Colon (tissue), 2 donors: Measurements from ENCODE around the gene PSMG3.
"Not testable (repeated sequence)": the region's sequence is repeated elsewhere in the genome, so short reads cannot be mapped to it uniquely, and the experiment has no call there.

ENCODE experiments used
- FAIRE-seq: peaks from 2 replicates; lab custom pipeline; 2012; peaks lifted over from hg19 to GRCh38; lab: Jason Lieb, UNC
- donor health status: control.
- donor health status: control.

Gene PSMG3

GRCh38 chr7:1596181-1597043 is 26.6 kb upstream of the PSMG3 start:
- FAIRE-seq = no peak

GRCh38 chr7:1595636-1596035 is 25.8 kb upstream of the PSMG3 start:
- no peak for FAIRE-seq

- no peak for FAIRE-seq
These were observed 25.2 kb upstream of the PSMG3 start for GRCh38 chr7:1595027-1595426.

GRCh38 chr7:1593904-1594421 is 24.1 kb upstream of the PSMG3 start:
- FAIRE-seq = no peak

- no peak for FAIRE-seq
These were observed 23.4 kb upstream of the PSMG3 start for GRCh38 chr7:1593091-1593866.

GRCh38 chr7:1592299-1592871 is 22.6 kb upstream of the PSMG3 start:
- no peak for FAIRE-seq

GRCh38 chr7:1591876-1592275 is 22.0 kb upstream of the PSMG3 start:
- no peak for FAIRE-seq

- no peak for FAIRE-seq
These were observed 21.6 kb upstream of the PSMG3 start for GRCh38 chr7:1591396-1591795.

GRCh38 chr7:1590887-1591286 is 21.1 kb upstream of the PSMG3 start:
- no peak for FAIRE-seq

- FAIRE-seq = no peak
These were observed 20.6 kb upstream of the PSMG3 start for GRCh38 chr7:1590476-1590875.

GRCh38 chr7:1588978-1589377 is 19.1 kb upstream of the PSMG3 start:
- FAIRE-seq = no peak

- FAIRE-seq = no peak
These were observed 17.9 kb upstream of the PSMG3 start for GRCh38 chr7:1587738-1588137.

GRCh38 chr7:1586827-1587705 is 17.2 kb upstream of the PSMG3 start:
- no peak for FAIRE-seq

GRCh38 chr7:1586126-1586826 is 16.4 kb upstream of the PSMG3 start:
- no peak for FAIRE-seq

GRCh38 chr7:1585142-1585981 is 15.5 kb upstream of the PSMG3 start:
- no peak for FAIRE-seq

GRCh38 chr7:1584700-1585099 is 14.9 kb upstream of the PSMG3 start:
- no peak for FAIRE-seq

- not testable (repeated sequence) for FAIRE-seq
These were observed 13.6 kb upstream of the PSMG3 start for GRCh38 chr7:1583241-1583930.

- FAIRE-seq = no peak
These were observed 10.7 kb upstream of the PSMG3 start for GRCh38 chr7:1580422-1581030.
